HS-27A (cell line): ENCODE data around the gene ARF1.
"Not testable (repeated sequence)": the region's sequence is repeated elsewhere in the genome, so short reads cannot be mapped to it uniquely, and the experiment has no call there.

Experiments used
- DNase-seq: peaks from one replicate; pipeline ENCODE4 v3.0.0-alpha.2; 2012; ENCODE audit warnings: low read depth, missing footprints

ARF1 gene

DNA sequence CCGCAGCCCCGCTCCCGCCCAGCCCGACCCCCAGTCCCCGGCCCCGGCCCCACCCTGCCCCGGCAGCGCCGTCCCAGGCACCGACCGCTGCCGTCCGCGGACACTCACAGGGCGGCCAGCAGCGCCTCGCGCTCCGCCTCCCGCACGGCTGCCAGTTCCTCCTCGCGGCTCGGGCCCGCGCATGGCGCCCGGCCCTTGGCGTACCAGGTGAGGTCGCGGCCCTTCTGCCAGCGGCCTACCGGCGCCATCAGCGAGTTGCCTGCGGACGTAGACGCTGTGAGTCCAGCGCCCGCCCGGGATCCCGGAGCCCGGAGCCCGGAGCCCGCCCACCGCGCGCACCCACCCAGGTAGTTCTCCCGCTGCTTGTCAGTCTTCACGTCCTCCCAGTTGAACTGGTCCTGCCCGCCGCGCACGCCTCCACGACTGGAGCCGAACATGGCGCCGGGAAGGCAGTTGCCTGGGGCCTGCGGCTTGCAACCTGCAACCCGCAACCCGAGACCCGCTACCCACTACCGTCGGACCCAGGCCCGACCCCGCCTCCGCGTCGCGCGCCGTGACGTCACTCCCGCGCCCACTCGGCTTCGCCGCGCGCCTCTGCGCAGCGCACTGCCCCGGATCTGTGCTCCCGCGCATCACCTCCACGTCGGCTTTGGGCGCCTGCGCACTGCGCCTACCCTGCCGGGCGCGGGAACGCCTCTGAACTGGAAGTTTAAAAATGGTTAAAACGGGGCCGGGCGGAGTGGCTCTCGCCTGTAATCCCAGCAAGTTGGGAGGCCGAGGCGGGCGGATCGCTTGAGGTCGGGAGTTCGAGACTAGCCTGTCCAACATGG, 20.5 kb downstream of the ARF1 start, which contains the start of gene C1orf35:
C1orf35 (minus strand) TSS at position 535 of the 830 bp plus-strand sequence; CDS start at position 437, 98 bp downstream.
- DNase-seq = peak; percentile 69

DNA sequence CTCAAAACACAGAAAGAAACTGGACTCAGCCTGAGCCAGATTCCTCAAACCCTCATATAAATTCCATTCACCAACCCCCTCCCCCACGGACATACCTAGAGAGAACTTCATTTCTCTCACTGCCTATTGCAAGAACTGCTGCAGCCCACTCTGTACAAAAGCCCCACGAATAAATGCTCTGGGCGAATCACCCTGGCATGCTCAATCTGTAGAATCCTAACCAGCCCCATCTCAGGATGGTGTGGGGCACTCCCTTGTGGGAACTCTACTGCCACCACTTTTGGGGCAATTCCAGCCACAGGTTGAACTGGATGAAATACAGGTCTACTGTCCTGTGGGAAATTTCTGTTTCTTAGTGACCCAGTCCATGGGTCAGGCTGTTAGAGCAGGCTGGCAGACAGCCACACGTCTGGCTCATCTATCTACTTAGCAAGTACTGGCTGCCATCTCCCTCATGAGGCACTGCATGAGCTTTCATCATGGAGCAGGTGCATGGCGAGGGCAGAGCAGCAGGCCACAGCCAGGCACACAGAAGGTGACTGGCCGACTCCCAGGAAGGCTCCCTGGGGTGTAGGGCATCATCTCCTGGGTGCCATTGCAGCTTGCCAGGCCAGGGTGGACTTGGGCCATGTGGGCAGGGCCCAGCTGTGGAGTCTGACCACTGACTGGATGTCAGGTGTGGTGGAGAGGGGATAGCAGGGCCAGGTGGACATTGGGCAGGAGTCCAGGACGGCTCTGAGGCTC, 22.2 kb downstream of the ARF1 start:
- DNase-seq = no peak

DNA sequence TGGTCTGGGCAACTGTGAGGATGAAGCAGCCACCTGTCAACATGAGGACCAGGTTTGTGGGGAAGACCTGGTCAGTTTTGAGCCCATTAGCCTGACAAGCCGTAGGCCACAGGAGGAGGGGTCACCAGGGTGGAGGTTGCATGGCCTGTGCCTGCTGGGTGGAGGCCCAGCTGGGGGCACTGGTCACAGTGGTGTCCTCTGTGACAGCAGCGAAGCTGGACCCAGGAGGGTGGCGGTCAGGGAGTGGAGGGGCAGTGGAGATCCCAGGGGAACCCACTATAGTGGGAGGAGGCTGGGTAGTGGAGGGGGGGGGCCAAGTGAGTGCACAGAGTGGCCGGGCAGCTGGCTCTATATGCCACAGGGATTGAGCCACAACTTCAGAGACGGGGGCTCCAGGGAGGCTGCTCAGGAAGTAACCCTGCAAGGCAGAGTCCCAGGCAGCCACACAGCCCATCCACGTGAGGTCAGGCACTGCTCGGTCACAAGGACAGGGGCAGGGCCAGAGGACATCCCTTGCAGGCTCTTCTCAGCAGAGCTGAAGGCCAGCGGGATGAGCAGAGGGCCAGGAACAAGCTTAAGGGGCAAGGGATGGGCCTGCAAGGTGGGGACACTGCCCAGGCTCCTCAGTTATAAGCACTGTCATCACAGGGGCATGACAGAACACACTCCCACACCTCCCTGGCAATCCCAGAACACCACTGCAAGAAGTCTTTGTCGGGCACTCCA, 22.9 kb downstream of the ARF1 start:
- no peak for DNase-seq

DNA sequence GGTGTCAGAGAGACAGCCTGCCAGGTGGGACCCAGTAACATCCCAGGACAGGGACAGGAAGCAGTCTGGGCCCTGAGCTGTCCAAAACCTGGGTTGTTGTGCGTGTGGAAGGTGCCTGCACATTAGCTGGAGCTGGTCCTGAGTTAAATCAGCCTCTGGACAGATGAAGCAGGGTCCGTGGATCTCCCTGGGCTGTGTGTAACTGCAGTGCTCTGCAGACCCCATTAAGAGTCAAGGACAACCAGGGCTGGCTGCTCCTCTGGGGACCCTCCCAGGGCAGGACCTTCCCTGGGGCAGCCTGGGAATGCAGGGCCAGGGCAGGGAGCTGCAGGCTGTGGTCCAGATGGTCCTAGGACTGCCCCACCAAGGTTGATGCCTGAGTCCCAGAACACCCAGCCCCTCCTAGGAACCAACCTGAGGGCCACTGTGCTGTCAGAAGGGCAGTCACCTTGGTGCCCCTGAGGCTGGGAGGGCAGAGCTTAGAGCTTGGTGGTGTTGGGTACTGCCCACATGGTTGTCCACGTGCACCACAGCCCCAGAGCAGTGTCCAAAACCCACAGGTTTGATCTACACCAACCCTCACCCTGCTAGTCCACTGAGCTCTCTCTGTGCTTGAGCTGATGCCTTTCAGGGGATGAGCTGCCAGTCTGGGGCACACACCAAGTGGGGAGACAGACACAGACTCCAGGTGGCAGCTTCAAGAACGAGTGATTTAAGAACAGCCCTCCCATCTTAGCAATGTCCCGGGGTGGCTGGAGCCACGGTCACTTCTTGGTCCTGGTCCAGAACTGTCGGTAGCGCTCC, 23.7 kb downstream of the ARF1 start:
- no peak for DNase-seq

DNA sequence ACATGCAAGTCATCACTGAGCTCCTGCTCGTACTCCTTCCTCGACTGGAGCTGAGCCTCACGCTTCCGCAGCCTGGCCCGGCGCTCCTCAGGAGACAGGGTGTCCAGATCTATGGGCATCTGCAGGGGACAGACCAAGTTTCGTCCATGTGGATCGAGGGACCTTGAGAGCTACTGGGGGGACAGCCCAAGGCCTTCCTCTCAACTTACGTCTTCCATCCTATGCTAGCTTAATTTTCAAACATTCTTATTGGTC, 24.2 kb downstream of the ARF1 start:
- no peak for DNase-seq

- no peak for DNase-seq
Observed at GRCh38 chr1:228107636-228108035, 25.1 kb downstream of the ARF1 start.

- no peak for DNase-seq
Observed at GRCh38 chr1:228108055-228108690, 25.7 kb downstream of the ARF1 start.

DNA sequence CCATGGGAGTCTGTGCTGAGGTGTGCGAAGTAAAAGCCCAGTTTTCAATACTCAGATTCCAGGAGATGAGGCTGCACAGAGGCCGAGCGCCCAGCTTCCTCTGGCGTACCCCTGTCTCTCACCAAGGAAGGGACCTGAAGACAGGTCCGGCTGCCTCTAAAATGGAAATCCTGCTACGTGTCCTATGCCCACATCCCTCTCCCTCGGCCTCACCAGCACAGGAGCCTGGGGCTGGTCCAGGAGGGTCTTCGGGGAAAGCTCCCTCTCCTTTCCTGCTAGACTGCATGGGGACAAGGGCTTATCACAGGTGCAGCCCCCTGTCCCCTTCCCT, 26.2 kb downstream of the ARF1 start:
- DNase-seq = no peak

GRCh38 chr1:228109073-228109961, 26.8 kb downstream of the ARF1 start, which contains the start of gene MRPL55:
MRPL55 (minus strand) TSS chr1:228109299; CDS start chr1:228108260, 1,039 bp downstream.
- peak; percentile 72 for DNase-seq

DNA sequence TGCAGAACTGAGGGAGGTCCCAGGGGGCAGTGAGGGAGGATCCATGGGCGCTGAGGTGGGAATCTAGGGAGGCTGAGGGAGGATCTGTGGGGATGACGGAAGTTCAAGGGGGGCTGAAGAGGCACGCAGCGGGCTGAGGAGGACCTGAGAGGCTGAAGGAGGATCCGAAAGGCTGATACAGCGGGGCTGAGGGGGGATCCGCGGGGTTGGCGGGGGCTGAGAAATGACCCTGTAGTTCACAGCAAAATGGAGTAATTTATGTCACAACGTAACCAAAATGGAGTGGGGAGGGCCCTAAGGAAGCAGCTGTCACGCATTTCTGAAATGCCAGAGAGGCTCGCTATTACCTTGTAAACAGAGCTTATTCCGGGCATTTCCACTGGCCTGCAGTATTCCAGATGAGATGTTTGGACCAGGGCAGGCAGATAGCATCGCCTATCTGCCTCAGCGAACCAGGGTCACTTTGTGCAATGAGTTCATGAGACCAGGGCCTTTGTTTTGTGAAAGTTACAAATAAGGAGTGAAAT, 27.5 kb downstream of the ARF1 start:
- DNase-seq = no peak

GRCh38 chr1:228110556-228110955, 28.0 kb downstream of the ARF1 start:
- DNase-seq = no peak

DNA sequence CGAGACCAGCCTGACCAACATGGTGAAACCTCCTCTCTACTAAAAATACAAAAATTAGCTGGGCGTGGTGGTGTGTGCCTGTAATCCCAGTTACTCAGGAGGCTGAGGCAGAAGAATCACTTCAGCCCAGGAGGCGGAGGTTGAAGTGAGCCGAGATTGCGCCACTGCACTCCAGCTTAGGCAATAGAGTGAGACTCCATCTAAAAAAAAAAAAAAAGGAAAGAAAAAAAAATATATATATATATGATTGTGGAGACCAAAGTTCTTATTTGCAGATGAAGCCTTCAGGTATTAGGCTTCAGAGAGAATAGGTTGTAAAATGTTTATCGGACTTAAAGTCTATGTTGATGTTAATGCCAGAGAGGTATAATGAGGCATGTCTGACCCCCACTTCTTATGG, 28.8 kb downstream of the ARF1 start:
- not testable (repeated sequence) for DNase-seq

GRCh38 chr1:228112167-228112566, 29.7 kb downstream of the ARF1 start:
- DNase-seq = no peak

GRCh38 chr1:228112617-228113016, 30.1 kb downstream of the ARF1 start:
- DNase-seq = no peak

DNA sequence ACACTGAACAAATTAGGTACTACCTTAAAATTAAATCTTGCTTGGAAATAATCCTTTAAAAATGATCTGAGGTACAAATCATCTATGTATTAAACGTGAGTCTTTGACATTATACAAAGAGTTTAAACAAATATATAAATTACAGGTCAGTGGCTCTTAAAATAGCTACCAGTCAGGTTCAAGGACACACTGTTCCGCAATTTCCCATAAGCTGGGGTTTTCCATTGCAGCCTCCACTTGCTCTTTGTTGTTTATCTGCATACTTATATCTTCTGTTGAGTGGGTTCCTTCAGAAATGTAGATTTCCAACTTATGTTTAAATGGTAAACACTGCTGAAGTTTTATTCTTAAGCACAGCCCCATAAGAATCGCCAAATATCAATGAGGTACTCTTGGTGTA, 32.3 kb downstream of the ARF1 start:
- no peak for DNase-seq

- DNase-seq = no peak
Observed at GRCh38 chr1:228117335-228117734, 34.8 kb downstream of the ARF1 start.

DNA sequence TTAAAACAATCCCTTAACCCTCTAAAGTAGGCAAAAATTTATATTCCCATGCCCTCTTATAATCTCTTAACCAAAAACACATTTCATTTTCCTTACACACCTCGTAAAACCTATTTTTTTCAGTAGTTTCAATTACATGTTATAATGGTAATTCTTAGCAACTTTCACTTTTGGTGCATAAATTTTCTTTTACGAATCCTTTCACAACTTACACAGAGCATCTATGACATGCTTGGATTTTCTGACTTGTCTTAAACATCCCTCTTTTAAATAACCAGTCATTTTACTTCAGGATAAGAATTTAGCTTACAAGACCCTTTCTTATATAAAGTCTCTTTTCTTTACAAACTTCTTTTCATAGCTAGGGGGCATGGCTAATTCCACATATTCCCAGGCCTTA, 35.5 kb downstream of the ARF1 start:
- no peak for DNase-seq

GRCh38 chr1:228120351-228120750, 37.8 kb downstream of the ARF1 start:
- DNase-seq = no peak

DNA sequence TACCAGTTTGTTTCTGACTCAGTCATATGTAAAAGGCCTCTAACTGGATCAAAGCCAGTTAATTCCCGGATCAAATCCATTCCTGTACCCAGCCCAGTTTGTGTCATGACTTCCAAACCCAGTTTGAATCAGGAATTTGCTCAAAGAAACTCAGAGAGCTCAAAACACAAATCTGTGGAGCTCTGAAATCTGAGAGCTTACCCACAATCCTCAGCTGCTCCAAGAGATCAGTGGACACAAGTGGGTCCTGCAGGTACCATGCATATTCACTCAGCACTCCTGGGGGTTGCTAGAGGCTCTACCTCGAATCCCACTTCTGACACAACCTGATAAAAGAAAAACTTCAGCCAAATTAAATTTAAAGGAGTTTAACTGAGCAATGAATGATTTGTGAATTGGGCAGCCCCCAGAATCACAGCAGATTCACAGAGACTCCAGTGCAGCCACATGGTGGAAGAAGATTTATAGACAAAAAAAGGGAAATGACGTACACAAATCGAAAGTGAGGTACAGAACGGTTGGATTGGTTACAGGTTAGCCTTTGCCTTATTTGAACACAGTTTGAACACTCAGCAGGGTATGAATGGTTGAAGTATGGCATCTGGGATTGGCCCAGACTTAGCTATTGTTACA, 38.5 kb downstream of the ARF1 start:
- no peak for DNase-seq

GRCh38 chr1:228122921-228123441, 40.5 kb downstream of the ARF1 start:
- no peak for DNase-seq
